Activated B cell treated with CpG ODN at 0.5 μM for 24 hours (primary cell): ENCODE data around the gene SPAG7. TPM values are rescaled to one million over a fixed set of nuclear protein-coding genes. Genes with fewer than 3 reads are reported as not detected.

Experiments
- ATAC-seq: fragments of 200-7000 bp; cut with Tn5 transposase; one replicate; pipeline ENCODE4 v1.10.0; 2021; ENCODE audit warnings: low read depth, mild to moderate bottlenecking, moderate library complexity
- CTCF ChIA-PET: fragments of 350-600 bp; sonication (Branson Sonifier 250); formaldehyde crosslinking; loops from one replicate; lab custom pipeline; 2021; ENCODE audit warnings: antibody characterized with exemption; lab: Charles Lee
- POLR2A ChIA-PET: fragments of 350-600 bp; sonication (Branson Sonifier 250); formaldehyde crosslinking; loops from one replicate; lab custom pipeline; 2021; ENCODE audit warnings: antibody characterized with exemption; lab: Charles Lee
- DNase-seq: peaks from one replicate; pipeline ENCODE4 v3.0.0; 2022
- H3K27ac Mint-ChIP-seq: one replicate; pipeline ENCODE4 v1.8.0; 2020; ENCODE audit warnings: mixed read lengths
- H3K27me3 Mint-ChIP-seq: one replicate; pipeline ENCODE4 v1.8.0; 2021; ENCODE audit warnings: mixed read lengths
- H3K36me3 Mint-ChIP-seq: one replicate; pipeline ENCODE4 v1.8.0; 2021; ENCODE audit warnings: low read depth, mixed read lengths
- H3K4me1 Mint-ChIP-seq: one replicate; pipeline ENCODE4 v1.8.0; 2021; ENCODE audit warnings: mixed read lengths
- H3K4me3 Mint-ChIP-seq: one replicate; pipeline ENCODE4 v1.8.0; 2020; ENCODE audit warnings: mild to moderate bottlenecking, mixed read lengths
- H3K9me3 Mint-ChIP-seq: one replicate; pipeline ENCODE4 v1.8.0; 2020; ENCODE audit warnings: mixed read lengths
- CTCF ChIP-seq: fragments of 200-600 bp; IDR thresholded peaks from one replicate; pipeline ENCODE4 v1.8.0; 2022; ENCODE audit warnings: antibody characterized with exemption, mild to moderate bottlenecking
- intact Hi-C: fragments of 100-400 bp; cut with micrococcal nuclease; formaldehyde crosslinking; loops from one replicate; pipeline ENCODE4 v1.15.1; 2024
- total RNA-seq: library from RNA; stranded (reverse); gene quantifications from 2 replicates; pipeline ENCODE4 v1.2.3, GENCODE V29; 2022

SPAG7 gene
- total RNA-seq, 1 donor from 2014 or later = 64.2 TPM

DNA sequence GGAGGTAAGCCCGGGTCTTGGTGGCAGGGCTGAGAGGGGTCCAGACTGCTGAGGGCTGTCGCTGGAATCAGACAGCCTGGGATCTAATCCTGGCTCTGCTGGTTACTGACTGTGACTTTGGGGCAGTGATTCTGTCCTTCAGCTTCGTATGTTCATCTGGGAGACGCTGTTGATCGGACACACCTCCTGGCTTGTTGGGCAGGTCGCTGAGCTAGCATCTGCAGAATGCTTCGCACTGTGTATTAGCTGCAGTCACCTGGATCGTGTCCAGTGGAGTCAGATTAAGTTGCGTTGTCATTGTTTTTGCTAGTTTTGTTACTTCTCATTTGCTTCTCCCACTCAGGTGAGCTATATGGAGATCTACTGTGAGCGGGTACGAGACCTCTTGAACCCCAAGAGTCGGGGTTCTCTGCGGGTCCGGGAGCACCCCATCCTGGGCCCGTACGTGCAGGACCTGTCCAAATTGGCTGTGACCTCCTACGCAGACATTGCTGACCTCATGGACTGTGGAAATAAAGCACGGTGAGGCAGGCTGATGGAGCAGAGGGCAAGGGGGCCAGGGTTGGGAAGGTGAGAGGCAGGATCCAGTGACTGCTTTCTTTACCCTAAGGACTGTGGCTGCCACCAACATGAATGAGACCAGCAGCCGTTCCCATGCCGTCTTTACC lies 34.6 kb upstream of the SPAG7 start:
- Mint-ChIP-seq H3K4me3 (no peak overlapping the region), H3K4me1 (peaks cover 17% of the 10 kb centered on the region), H3K36me3 (peaks cover 66% of the 10 kb centered on the region), H3K9me3 (no peaks in the 10 kb centered on the region), H3K27me3 (no peaks in the 10 kb centered on the region), H3K27ac (no peak overlapping the region)
- POLR2A ChIA-PET = interaction anchor here (0.6 to 1.1 kb wide), 2 partner anchors 38 to 55 kb away, joined by 3 read pairs; no protein-coding TSS in a partner anchor
- ATAC-seq = no peak
- TF ChIP-seq CTCF = no peak
- CTCF ChIA-PET = no interaction called here
- intact Hi-C loops = no loop called here
- DNase-seq = no peak

GRCh38 chr17:5000237-5000639 lies 32.6 kb upstream of the SPAG7 start:
- no peaks in the 10 kb centered on the region for H3K27me3 Mint-ChIP-seq
- no peak overlapping the region for H3K27ac Mint-ChIP-seq

GRCh38 chr17:4999430-5000093 lies 31.9 kb upstream of the SPAG7 start:
- ChIA-PET POLR2A (interaction anchor here (1.1 to 3.7 kb wide), 8 partner anchors 11 to 100 kb away, joined by 3 to 36 read pairs (median 14); partner anchors contain the start of genes C17orf107, CAMTA2, PFN1 and RNF167), CTCF (interaction anchor here (0.8 kb wide), 1 partner anchor 79 kb away, joined by 3 read pairs; the partner anchor contains the start of gene ZFP3)
- no peak for ATAC-seq
- Mint-ChIP-seq H3K36me3 (peaks cover 46% of the 10 kb centered on the region), H3K27me3 (no peaks in the 10 kb centered on the region), H3K4me3 (peak overlapping the region; percentile 85), H3K4me1 (peaks cover 20% of the 10 kb centered on the region), H3K27ac (peak overlapping the region; percentile 90), H3K9me3 (no peaks in the 10 kb centered on the region)
- TF ChIP-seq CTCF = no peak
- intact Hi-C loops = loop anchor here (1.0 to 5.0 kb wide), 2 partner anchors 18 to 442 kb away; partner anchors contain the start of gene MYBBP1A
- DNase-seq = no peak

More at GRCh38 chr17:5000237-5000639, 32.6 kb upstream of the SPAG7 start:
- intact Hi-C loops = no loop called here
- H3K9me3 Mint-ChIP-seq = no peaks in the 10 kb centered on the region
- ChIA-PET POLR2A (interaction anchor here (1.2 to 3.7 kb wide), 4 partner anchors 16 to 60 kb away, joined by 6 to 36 read pairs (median 21); partner anchors contain the start of genes PFN1, RNF167, SLC25A11 and SPAG7), CTCF (interaction anchor here (0.8 kb wide), 1 partner anchor 79 kb away, joined by 3 read pairs; the partner anchor contains the start of gene ZFP3)
- TF ChIP-seq CTCF = no peak
- DNase-seq (no peak), ATAC-seq (no peak)
- no peak overlapping the region for H3K4me3 Mint-ChIP-seq
- H3K4me1 Mint-ChIP-seq = peaks cover 20% of the 10 kb centered on the region
- H3K36me3 Mint-ChIP-seq = peaks cover 53% of the 10 kb centered on the region

- Mint-ChIP-seq H3K27me3 (no peaks in the 10 kb centered on the region), H3K9me3 (no peaks in the 10 kb centered on the region), H3K27ac (peak overlapping the region; percentile 90), H3K36me3 (peaks cover 39% of the 10 kb centered on the region), H3K4me3 (peak overlapping the region; percentile 85), H3K4me1 (peaks cover 20% of the 10 kb centered on the region)
- ChIA-PET POLR2A (interaction anchor here (0.7 to 3.7 kb wide), 11 partner anchors 10 to 100 kb away, joined by 3 to 36 read pairs (median 11); partner anchors contain the start of genes C17orf107, CAMTA2, PFN1 and RNF167), CTCF (no interaction called here)
- peak; percentile 7 for ATAC-seq
- no peak for DNase-seq
- intact Hi-C loops = loop anchor here (1.0 to 5.0 kb wide), 2 partner anchors 18 to 442 kb away; partner anchors contain the start of gene MYBBP1A
- TF ChIP-seq CTCF = no peak
Measured at GRCh38 chr17:4998732-4999429, 31.3 kb upstream of the SPAG7 start.
